ENCODE data around the gene FSTL4.

FSTL4 gene

GRCh38 chr5:133228316-133228715, 384.0 kb downstream of the FSTL4 start:
- DNase-seq (ENCODE audit: low read depth, low spot score), result no peak
- H3K4me3 ChIP-seq (ENCODE audit: low read depth, low read length), result no peak overlapping the region
- TF ChIP-seq CTCF (IDR thresholded peaks at IDR 0.05; ENCODE audit: insufficient read depth, low read length, missing control alignments), result no peak
- POLR2A ChIA-PET, result no interaction called here
- CTCF ChIA-PET, result no interaction called here

GRCh38 chr5:133227897-133228296, 384.4 kb downstream of the FSTL4 start:
- H3K4me3 ChIP-seq (ENCODE audit: low read depth, low read length), result no peak overlapping the region
- CTCF ChIA-PET, result no interaction called here
- TF ChIP-seq CTCF (IDR thresholded peaks at IDR 0.05; ENCODE audit: insufficient read depth, low read length, missing control alignments), result no peak
- POLR2A ChIA-PET, result no interaction called here
- DNase-seq (ENCODE audit: low read depth, low spot score), result no peak

GRCh38 chr5:133227082-133227481, 385.3 kb downstream of the FSTL4 start:
- no peak for TF ChIP-seq CTCF (IDR thresholded peaks at IDR 0.05; ENCODE audit: insufficient read depth, low read length, missing control alignments)
- POLR2A ChIA-PET, result no interaction called here
- H3K4me3 ChIP-seq (ENCODE audit: low read depth, low read length), result no peak overlapping the region
- DNase-seq (ENCODE audit: low read depth, low spot score), result no peak
- CTCF ChIA-PET, result no interaction called here

GRCh38 chr5:133226186-133226585, 386.2 kb downstream of the FSTL4 start:
- no peak for TF ChIP-seq CTCF (IDR thresholded peaks at IDR 0.05; ENCODE audit: insufficient read depth, low read length, missing control alignments)

GRCh38 chr5:133225671-133226152, 386.6 kb downstream of the FSTL4 start:
- CTCF ChIA-PET, result no interaction called here
- H3K4me3 ChIP-seq (ENCODE audit: low read depth, low read length), result no peak overlapping the region
- no peak for DNase-seq (ENCODE audit: low read depth, low spot score)
- TF ChIP-seq CTCF (IDR thresholded peaks at IDR 0.05; ENCODE audit: insufficient read depth, low read length, missing control alignments), result no peak
- POLR2A ChIA-PET, result no interaction called here

More at GRCh38 chr5:133226186-133226585, 386.2 kb downstream of the FSTL4 start:
- POLR2A ChIA-PET, result no interaction called here
- DNase-seq (ENCODE audit: low read depth, low spot score), result no peak
- CTCF ChIA-PET, result no interaction called here
- H3K4me3 ChIP-seq (ENCODE audit: low read depth, low read length), result no peak overlapping the region

- no peak for TF ChIP-seq CTCF (IDR thresholded peaks at IDR 0.05; ENCODE audit: insufficient read depth, low read length, missing control alignments)
- ChIA-PET CTCF (interaction anchor here (0.9 kb wide), 1 partner anchor 111 kb away, joined by 3 read pairs; no protein-coding TSS in a partner anchor), POLR2A (no interaction called here)
- DNase-seq (ENCODE audit: low read depth, low spot score), result no peak
- no peak overlapping the region for H3K4me3 ChIP-seq (ENCODE audit: low read depth, low read length)
These were observed 389.4 kb downstream of the FSTL4 start for GRCh38 chr5:133222979-133223378.
